GM12878 (cell line): Measurements from ENCODE around the gene NSMCE3. TPM values are rescaled to one million over a fixed set of nuclear protein-coding genes. Genes with fewer than 3 reads are reported as not detected.

Source experiments
- ATAC-seq: fragments of 200-7000 bp; cut with Tn5 transposase; 3 replicates; pipeline ENCODE4 v1.9.1; 2020; ENCODE audit warnings: mild to moderate bottlenecking, moderate library complexity
- BruUV-seq: library from RNA; stranded (reverse); fragments of 400-500 nt; replicated peaks from 2 replicates; lab custom pipeline; 2021; lab: Mats Ljungman, UMichigan
- CTCF ChIA-PET: fragments of 300-600 bp; sonication (Branson Sonifier 250); formaldehyde crosslinking; extraction: SDS; loops from one replicate; lab custom pipeline; 2021; ENCODE audit warnings: inconsistent platforms; lab: Yijun Ruan, JAX
- POLR2A ChIA-PET: fragments of 350-600 bp; formaldehyde crosslinking; extraction: SDS; loops from one replicate; lab custom pipeline; 2021; ENCODE audit warnings: inconsistent platforms; lab: Charles Lee
- RAD21 ChIA-PET: fragments of 300-600 bp; sonication (Branson Sonifier 250); formaldehyde crosslinking; loops from one replicate; lab custom pipeline; 2023; ENCODE audit warnings: antibody characterized with exemption; ENCODE audit not compliant: unreplicated experiment; lab: Charles Lee
- SMC1A ChIA-PET: fragments of 300-600 bp; sonication (Branson Sonifier 250); formaldehyde crosslinking; loops from one replicate; lab custom pipeline; 2023; ENCODE audit not compliant: unreplicated experiment, uncharacterized antibody; lab: Charles Lee
- DNase-seq: peaks from one replicate; pipeline ENCODE4 v3.0.0-alpha.2; 2011; ENCODE audit warnings: low read depth, low spot score
- FAIRE-seq: peaks from 3 replicates; lab custom pipeline; 2011; peaks lifted over from hg19 to GRCh38; lab: Jason Lieb, UNC
- H2AFZ ChIP-seq: 2 replicates; pipeline ENCODE4 v1.6.0; 2011; ENCODE audit warnings: low read depth, low read length, control low read depth; ENCODE audit not compliant: control insufficient read depth
- H3K27ac ChIP-seq: 2 replicates; pipeline ENCODE4 v1.5.1; 2011; ENCODE audit warnings: control low read depth; ENCODE audit not compliant: control insufficient read depth, insufficient read depth
- H3K27me3 ChIP-seq, 2 experiments: replicated peaks in 1 of 2; 2 replicates each; pipeline versions ENCODE4 v1.6.0 to v1.6.1; 2011; ENCODE audit warnings: low read length in 1 of 2; ENCODE audit not compliant: control insufficient read depth in 2 of 2, insufficient read depth in 2 of 2
- H3K36me3 ChIP-seq, 2 experiments: 2 replicates each; pipeline ENCODE4 v1.5.1; 2011; ENCODE audit warnings: low read length in 1 of 2; ENCODE audit not compliant: control insufficient read depth in 2 of 2, insufficient read depth in 2 of 2
- H3K4me1 ChIP-seq: 2 replicates; pipeline ENCODE4 v1.6.1; 2011; ENCODE audit warnings: mild to moderate bottlenecking, low read length, moderate library complexity, mixed read lengths; ENCODE audit not compliant: control insufficient read depth, insufficient read depth
- H3K4me2 ChIP-seq: 2 replicates; pipeline ENCODE4 v1.6.0; 2011; ENCODE audit warnings: control low read depth; ENCODE audit not compliant: control insufficient read depth, insufficient read depth
- H3K4me3 ChIP-seq: fragments of 200-600 bp; sonication (generic); 2 replicates; pipeline ENCODE4 v1.5.1; 2016
- H3K79me2 ChIP-seq: 2 replicates; pipeline ENCODE4 v1.6.0; 2011; ENCODE audit warnings: low read length; ENCODE audit not compliant: control insufficient read depth, insufficient read depth
- H3K9ac ChIP-seq: 2 replicates; pipeline ENCODE4 v1.8.0; 2011; ENCODE audit warnings: low read length, control low read depth, mixed read lengths; ENCODE audit not compliant: control insufficient read depth, insufficient read depth
- H3K9me3 ChIP-seq: replicated peaks from 3 replicates; pipeline ENCODE4 v1.5.1; 2011; ENCODE audit warnings: mild to moderate bottlenecking, low read length; ENCODE audit not compliant: control insufficient read depth, insufficient read depth
- H4K20me1 ChIP-seq: 2 replicates; pipeline ENCODE4 v1.6.0; 2011; ENCODE audit not compliant: control insufficient read depth, insufficient read depth
- ATF7 ChIP-seq: fragments of 450-650 bp; IDR thresholded peaks from 2 replicates; pipeline ENCODE4 v1.6.1; 2016; ENCODE audit warnings: low read depth, mild to moderate bottlenecking
- CHD4 ChIP-seq: fragments of 200-600 bp; sonication (generic); IDR thresholded peaks from 2 replicates; pipeline ENCODE4 v1.6.1; 2016; ENCODE audit warnings: mild to moderate bottlenecking
- ESRRA ChIP-seq: IDR thresholded peaks from 2 replicates; pipeline ENCODE4 v1.6.1; 2012; ENCODE audit warnings: mild to moderate bottlenecking, low read length, improper control_type of control experiment
- EZH2 ChIP-seq: IDR thresholded peaks from 2 replicates; pipeline ENCODE4 v1.6.1; 2012; ENCODE audit warnings: low read depth, mild to moderate bottlenecking, control low read depth, inconsistent platforms, low read length, borderline replicate concordance; ENCODE audit not compliant: control insufficient read depth
- GATAD2B ChIP-seq: fragments of 450-650 bp; conservative IDR thresholded peaks from 2 replicates; pipeline ENCODE4 v1.6.1; 2017; ENCODE audit warnings: low read depth, mild to moderate bottlenecking, moderate library complexity
- HCFC1 ChIP-seq: fragments of 150-350 bp; IDR thresholded peaks from 2 replicates; pipeline ENCODE4 v1.6.1; 2014; ENCODE audit warnings: low read length
- KAT2A ChIP-seq: conservative IDR thresholded peaks from 2 replicates; pipeline ENCODE4 v1.6.1; 2011; ENCODE audit warnings: low read depth, low read length; ENCODE audit not compliant: control insufficient read depth
- LARP7 ChIP-seq: fragments of 450-650 bp; IDR thresholded peaks from 2 replicates; pipeline ENCODE4 v1.6.1; 2017; ENCODE audit warnings: mild to moderate bottlenecking
- MEF2A ChIP-seq: IDR thresholded peaks from 2 replicates; pipeline ENCODE4 v1.6.1; 2011; ENCODE audit warnings: low read depth, mild to moderate bottlenecking, low read length, moderate library complexity; ENCODE audit not compliant: insufficient read depth
- NFXL1 ChIP-seq: fragments of 450-650 bp; IDR thresholded peaks from 2 replicates; pipeline ENCODE4 v1.6.1; 2017; ENCODE audit warnings: antibody characterized with exemption, mild to moderate bottlenecking, borderline replicate concordance
- POU2F2 ChIP-seq: IDR thresholded peaks from 3 replicates; pipeline ENCODE4 v1.6.1; 2011; ENCODE audit warnings: low read depth, mild to moderate bottlenecking, low read length, borderline replicate concordance
- SREBF1 ChIP-seq: IDR thresholded peaks from 2 replicates; pipeline ENCODE4 v1.6.1; 2012; ENCODE audit warnings: mild to moderate bottlenecking, low read length
- STAT3 ChIP-seq: IDR thresholded peaks from 2 replicates; pipeline ENCODE4 v1.6.1; 2011; ENCODE audit warnings: low read depth, low read length, improper control_type of control experiment
- TARDBP ChIP-seq: IDR thresholded peaks from 2 replicates; pipeline ENCODE4 v1.6.1; 2016; ENCODE audit warnings: borderline replicate concordance
- TCF3 ChIP-seq: IDR thresholded peaks from 2 replicates; pipeline ENCODE4 v1.6.1; 2012; ENCODE audit warnings: low read depth, mild to moderate bottlenecking, low read length, borderline replicate concordance; ENCODE audit not compliant: insufficient read depth
- USF1 ChIP-seq: IDR thresholded peaks from 2 replicates; pipeline ENCODE4 v1.6.1; 2011; ENCODE audit warnings: borderline replicate concordance, low read depth, mild to moderate bottlenecking, moderate library complexity, mixed read lengths, low read length; ENCODE audit not compliant: insufficient read depth; ENCODE audit errors: extremely low read length
- ZNF217 ChIP-seq: fragments of 450-650 bp; IDR thresholded peaks from 2 replicates; pipeline ENCODE4 v1.6.1; 2017; ENCODE audit warnings: antibody characterized with exemption, mild to moderate bottlenecking
- ZNF274 ChIP-seq: IDR thresholded peaks from one replicate; pipeline ENCODE4 v1.8.0; 2011; ENCODE audit not compliant: insufficient read length, insufficient read depth
- WGBS: methylation state at CpG from one replicate; pipeline ENCODE4 v1.1.6; 2016; ENCODE audit warnings: low lambda C conversion rate; ENCODE audit not compliant: insufficient replicate concordance, insufficient coverage; ENCODE audit errors: missing lambda C conversion rate; 5-methylcytosine and 5-hydroxymethylcytosine counted together
- in situ Hi-C: fragments of 300-500 bp; cut with MboI; formaldehyde crosslinking; loops from 9 replicates; pipeline ENCODE4 v1.14.3; 2018; ENCODE audit warnings: mixed read lengths
- intact Hi-C: fragments of 100-400 bp; cut with micrococcal nuclease; formaldehyde crosslinking; loops from one replicate; pipeline ENCODE4 v1.14.2; 2022; ENCODE audit not compliant: unreplicated experiment
- polyA plus RNA-seq, 11 experiments: library from polyadenylated mRNA; depleted of rRNA in 4 of 11; unstranded in 6 of 11; stranded (reverse) in 5 of 11; fragments of >200 nt; fragmentation: Nextera tagmentation in 4 of 11; fragmentation: Illumina TruSeq in 1 of 11; extraction: Ambion mirVana in 4 of 11; extraction: Trizol in 1 of 11; gene quantifications; 1 replicate in 1 of 11; 2 replicates in 10 of 11; pipeline versions ENCODE4 v1.2.1 to v1.2.3, GENCODE V29; 2011 to 2016; ENCODE audit warnings: inconsistent platforms in 2 of 11, missing spikeins in 2 of 11, low read depth in 1 of 11
- total RNA-seq, 4 experiments: library from RNA; depleted of rRNA in 3 of 4; stranded (reverse); fragments of >200 nt in 3 of 4; fragmentation: Illumina TruSeq in 1 of 4; extraction: Trizol in 1 of 4; gene quantifications; 2 replicates each; pipeline versions ENCODE4 v1.2.1 to v1.2.3, GENCODE V29; 2013 to 2021

NSMCE3 gene
- total and polyA plus RNA-seq, 10 of the 15 experiments (the other 5 are each of a cell fraction or from before 2014, with no cell fraction given), result 3.7 to 30.0 (median 19.2) TPM

- Histone ChIP-seq H3K4me2 (no peak overlapping the region), H3K4me1 (no peaks in the 10 kb centered on the region), H3K4me3 (no peak overlapping the region), H3K36me3 (no peaks in the 10 kb centered on the region), H2AFZ (no peak overlapping the region), H3K79me2 (no peaks in the 10 kb centered on the region), H4K20me1 (no peaks in the 10 kb centered on the region), H3K9me3 (peaks cover 7% of the 10 kb centered on the region; the same call in 2 of the 3 replicates), H3K9ac (no peak overlapping the region), H3K27ac (no peak overlapping the region), H3K27me3 (no peaks in the 10 kb centered on the region)
- CTCF ChIA-PET, result no interaction called here
- WGBS, result 58% methylated on average over 7 of the region's 7 CpGs
- SMC1A ChIA-PET, result no interaction called here
- POLR2A ChIA-PET, result no interaction called here
- RAD21 ChIA-PET, result interaction anchor here (0.7 kb wide), 1 partner anchor 59 kb away, joined by 3 read pairs; no protein-coding TSS in a partner anchor
- no peak for DNase-seq
- no peak for FAIRE-seq
- in situ Hi-C loops, result no loop called here
- intact Hi-C loops, result no loop called here
- no TSS peak for BruUV-seq
- ATAC-seq, result no peak
- TF ChIP-seq GATAD2B (no peak), TCF3 (no peak), ZNF217 (no peak), POU2F2 (no peak), CHD4 (no peak)
These were observed 10.9 kb upstream of the NSMCE3 start for GRCh38 chr15:29280514-29280913.

- ATAC-seq (no peak), FAIRE-seq (no peak), DNase-seq (no peak)
- no peak overlapping the region for H3K4me2 ChIP-seq
- WGBS, result 61% methylated on average over 3 of the region's 3 CpGs
- no peaks in the 10 kb centered on the region for H3K27me3 ChIP-seq
- H4K20me1 ChIP-seq, result no peaks in the 10 kb centered on the region
- no peaks in the 10 kb centered on the region for H3K36me3 ChIP-seq
- TF ChIP-seq ATF7 (no peak), ESRRA (no peak), SREBF1 (no peak), EZH2 (no peak), MEF2A (no peak), HCFC1 (no peak), STAT3 (no peak), ZNF217 (no peak), ZNF274 (no peak), USF1 (no peak), TCF3 (no peak), LARP7 (no peak), NFXL1 (no peak), TARDBP (no peak), KAT2A (no peak)
- in situ Hi-C loops (no loop called here), intact Hi-C loops (no loop called here)
- H3K79me2 ChIP-seq, result no peaks in the 10 kb centered on the region
- ChIA-PET POLR2A (no interaction called here), CTCF (no interaction called here), SMC1A (no interaction called here), RAD21 (no interaction called here)
- no TSS peak for BruUV-seq
- no peak overlapping the region for H3K27ac ChIP-seq
- H3K9me3 ChIP-seq, result peaks cover 7% of the 10 kb centered on the region; the same call in 2 of the 3 replicates
- H2AFZ ChIP-seq, result no peak overlapping the region
- H3K4me1 ChIP-seq, result no peaks in the 10 kb centered on the region
- no peak overlapping the region for H3K4me3 ChIP-seq
- H3K9ac ChIP-seq, result no peak overlapping the region
These were observed 8.9 kb upstream of the NSMCE3 start for GRCh38 chr15:29278436-29279105.
